NCI-H2081 (cell line): ENCODE results near the gene CYB561D2.

Experiments used
- DNase-seq, 2 experiments: peaks; one replicate each; lab custom pipeline; 2025; lab: John Stamatoyannopoulos, UW

Gene CYB561D2

DNA sequence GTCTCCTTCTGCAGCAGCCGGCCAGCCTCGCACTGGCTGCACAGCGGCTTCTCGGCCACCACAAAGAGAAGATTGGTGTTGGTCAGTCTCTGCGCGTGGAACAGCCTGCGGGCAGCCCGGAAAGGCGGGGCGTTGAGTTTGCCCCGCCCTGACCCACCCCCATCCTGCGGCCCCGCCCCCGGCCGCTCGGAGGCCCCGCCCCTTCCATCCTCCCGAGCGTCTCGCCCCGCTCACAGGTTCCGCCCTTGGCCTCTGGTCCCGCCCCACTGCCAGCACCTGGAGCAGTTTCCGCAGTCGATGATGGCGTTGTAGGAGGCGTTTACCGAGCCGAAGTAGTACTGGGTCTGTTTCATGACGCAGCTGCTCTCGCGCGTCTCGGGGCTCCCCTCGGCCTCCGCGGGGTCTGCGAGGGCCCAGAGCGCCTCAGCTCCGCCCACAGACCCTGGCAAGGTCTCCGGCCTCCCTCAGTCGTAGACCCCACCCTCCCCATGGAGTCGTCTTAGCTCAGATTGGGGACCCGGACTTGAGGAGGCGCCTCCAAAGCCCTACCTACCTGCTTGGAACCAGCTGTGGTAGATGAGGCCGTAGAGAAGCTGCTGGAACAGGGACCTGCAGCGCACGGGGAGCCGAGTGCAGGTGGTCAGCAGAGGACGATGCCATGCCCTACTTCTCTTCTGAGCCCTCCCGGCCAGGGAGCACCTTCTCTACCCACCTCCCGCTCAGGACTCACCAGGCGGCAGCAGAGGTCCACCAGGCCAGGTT lies 14.6 kb downstream of the CYB561D2 start:
- DNase-seq, result peak; percentile 77 to 81

DNA sequence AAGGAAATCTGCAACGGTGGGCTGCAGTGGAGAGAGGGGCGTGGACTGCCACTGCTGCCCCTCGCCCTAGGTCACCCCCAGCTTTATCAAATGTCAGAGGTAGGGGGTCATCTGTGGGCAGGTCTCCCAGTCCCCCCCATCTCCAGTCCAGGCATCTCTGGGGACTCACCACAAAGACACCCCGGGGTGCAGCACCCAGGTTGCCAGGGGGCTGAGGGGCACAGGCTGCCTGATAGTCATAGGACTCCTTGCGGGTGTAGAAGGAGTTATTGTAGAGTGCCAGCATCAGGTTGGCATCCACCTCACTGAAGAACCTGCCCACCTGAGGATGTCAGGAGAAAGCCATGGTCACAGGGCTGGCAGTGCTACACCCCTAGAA lies 15.2 kb downstream of the CYB561D2 start:
- DNase-seq, result no peak

DNA sequence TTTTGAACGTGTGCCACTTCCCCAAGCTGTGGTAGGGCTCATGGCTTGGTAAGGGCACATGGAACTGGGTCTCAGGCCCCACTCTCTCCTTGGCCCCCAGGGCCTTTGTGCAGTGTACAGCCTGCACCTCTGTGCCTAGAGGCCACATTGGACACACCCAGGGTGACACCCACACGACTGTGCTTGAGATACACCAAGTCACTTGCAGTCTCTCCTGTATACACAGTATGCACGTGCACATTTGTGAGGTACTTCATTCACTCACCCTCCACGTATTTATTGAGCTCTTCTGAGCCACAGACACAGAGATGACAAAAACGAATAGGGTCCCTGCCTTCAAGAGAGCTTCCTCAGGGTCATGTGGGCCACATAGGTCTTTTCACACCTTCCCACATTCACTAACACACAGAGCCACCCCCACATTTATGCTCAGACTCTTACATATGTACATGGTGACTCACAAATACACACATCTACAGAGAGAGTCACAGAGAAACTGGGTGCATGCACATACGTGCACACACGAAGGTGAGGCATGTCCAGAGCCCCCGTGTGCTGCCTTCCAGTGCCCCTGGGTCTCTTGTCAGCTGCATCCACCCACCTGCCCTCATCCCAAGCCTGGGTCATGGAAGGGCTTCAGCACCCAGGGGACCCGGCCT lies 18.5 kb downstream of the CYB561D2 start:
- DNase-seq, result no peak

- peak; percentile 23 to 57 for DNase-seq
Observed at GRCh38 chr3:50370594-50370993, 19.9 kb downstream of the CYB561D2 start.

GRCh38 chr3:50371133-50371685 lies 20.5 kb downstream of the CYB561D2 start:
- no peak for DNase-seq

DNA sequence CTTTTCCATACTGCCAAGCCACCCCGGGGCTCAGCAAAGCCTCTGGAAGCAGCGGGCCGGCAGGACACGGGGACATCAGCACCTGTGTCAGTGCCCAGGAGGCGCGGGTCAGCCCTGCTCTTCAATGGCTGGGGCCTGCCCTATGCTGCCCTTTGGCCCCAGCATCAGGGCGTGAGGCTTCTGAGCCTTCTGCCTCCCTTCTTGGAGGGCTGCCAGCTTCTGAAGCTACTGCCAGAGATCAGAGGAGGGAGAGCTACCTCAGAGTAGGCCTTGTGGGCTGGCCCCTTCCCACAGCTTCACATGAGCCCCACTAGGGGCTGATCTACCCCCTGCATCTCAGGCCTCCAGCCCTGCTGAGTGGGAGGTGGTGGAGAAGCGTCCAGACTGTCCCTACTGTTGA lies 21.7 kb downstream of the CYB561D2 start:
- no peak for DNase-seq

DNA sequence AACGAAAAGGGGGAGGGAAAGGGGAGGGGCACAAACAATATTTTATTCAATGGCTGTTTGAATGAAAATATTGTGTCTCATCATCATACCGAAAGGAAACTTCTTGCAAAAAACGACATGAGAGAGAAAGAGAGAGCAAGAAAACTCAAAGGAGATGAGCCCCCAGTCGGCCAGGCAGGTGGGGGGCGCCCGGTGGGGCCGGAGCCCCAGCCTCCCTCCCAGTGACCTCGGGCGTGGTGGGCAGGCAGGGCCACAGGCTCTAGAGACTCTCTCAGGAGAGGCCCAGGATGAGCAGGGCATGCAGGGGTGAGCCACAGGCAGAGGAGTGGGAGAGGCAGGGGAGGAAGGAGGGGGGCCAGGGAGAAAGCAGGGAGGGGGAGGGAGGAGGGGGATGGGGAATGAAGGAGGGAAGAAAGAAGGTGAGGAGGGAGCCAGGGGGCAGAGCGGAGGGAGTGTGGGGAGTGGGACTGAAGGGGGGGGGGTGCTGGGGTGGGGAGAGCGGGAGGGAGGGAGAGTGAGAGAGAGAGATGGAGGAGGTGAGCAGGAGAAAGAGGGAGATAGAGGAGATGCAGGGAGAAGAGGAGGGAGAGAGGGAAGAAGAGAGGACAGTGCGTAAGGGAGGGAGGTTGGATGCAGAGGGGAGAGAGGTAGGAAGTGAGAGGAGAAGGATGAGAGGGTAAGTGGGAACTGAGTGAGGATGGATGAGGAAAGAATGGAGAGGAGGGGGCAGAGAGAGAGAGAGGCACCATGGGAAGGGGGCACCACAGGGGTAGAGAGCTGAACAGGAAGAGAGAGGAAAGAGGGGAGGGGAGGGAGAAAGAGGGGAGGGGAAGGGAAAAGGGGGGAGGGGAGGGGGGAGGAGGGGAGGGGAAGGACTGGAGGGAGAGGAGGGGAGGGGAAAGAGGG lies 22.7 kb downstream of the CYB561D2 start:
- no peak for DNase-seq

DNA sequence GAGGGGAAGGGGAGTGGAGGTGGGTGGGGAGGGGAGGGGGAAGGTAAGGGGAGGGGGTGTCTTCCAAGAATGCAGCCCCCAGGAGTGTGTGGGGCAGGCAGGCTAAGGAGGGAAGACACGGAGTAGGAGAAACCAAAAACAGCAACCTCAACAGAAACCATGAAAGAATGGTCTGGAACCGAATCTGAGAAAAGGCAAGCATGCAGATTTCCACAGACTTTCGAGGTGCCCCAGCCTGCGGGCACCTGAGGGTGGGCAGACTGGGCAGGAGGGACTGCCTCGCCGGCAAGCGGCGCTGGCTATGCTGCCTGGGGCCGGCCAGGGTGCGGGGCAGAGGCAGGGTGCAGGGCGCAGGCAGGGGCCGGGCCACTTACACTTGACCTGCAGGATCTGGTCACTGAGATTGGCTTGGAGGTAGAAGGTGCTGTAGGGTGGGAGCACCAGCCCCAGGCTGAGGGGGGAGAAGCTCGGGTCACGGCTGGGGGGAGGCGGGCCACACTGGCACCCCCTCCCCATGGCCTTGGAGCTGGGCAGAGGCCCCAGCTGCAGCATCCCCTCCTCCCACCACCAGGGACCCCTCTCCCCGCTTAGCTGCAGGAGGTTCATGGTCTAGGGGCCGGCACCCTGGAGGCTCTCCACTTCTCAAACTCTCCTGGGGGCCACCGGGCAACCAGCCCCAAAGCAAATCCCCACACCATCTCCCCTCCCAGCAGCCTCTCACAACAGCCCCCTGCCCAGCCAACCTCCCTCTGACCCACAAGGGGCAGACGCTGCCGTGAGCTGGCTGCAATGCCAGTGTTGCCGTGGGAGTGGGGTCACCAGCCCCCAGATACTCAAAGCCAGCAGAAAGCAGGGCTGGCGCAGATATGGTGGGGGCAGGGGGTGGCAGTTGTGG lies 23.9 kb downstream of the CYB561D2 start:
- DNase-seq, result no peak

- no peak for DNase-seq
Observed at GRCh38 chr3:50375258-50375931, 24.7 kb downstream of the CYB561D2 start.

DNA sequence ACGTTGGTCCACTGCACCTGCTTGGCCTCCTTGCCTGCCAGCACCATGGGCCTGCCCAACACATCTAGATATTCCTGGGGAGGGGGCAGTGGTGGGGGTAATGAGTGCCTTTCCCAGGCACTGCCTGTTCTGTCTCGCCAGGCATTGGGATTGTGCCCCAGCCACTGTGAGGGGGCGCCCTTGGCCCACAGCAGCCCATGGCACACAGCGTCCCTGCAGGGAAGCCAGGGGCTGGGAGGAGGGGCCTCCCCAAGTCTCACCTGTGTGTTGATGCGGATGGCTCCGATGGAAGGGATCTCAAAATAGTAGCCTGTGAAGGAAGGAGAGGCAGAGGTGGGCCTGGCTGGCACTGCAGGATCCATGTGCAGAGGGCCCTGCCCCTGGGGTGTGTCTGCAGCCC lies 27.4 kb downstream of the CYB561D2 start:
- DNase-seq, result no peak

DNA sequence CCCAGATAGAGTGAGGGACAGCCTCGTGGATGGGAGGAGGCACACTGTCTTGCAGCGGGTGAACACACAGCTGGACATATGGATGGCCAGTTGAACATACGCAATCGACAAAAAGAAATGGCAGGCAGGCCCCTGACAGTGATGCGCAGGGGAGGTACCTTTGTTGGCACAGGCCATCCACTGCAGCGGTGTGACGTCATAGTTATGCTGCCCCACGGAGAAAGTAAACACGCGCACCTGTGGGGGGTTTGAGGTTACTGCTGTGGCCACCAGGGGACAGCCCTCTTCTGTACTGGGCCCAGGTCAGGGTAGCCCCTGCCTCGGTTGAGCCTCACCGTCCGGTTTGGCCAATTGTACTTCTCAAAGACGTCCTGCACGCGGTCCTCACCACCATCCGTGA lies 28.1 kb downstream of the CYB561D2 start:
- DNase-seq, result no peak

DNA sequence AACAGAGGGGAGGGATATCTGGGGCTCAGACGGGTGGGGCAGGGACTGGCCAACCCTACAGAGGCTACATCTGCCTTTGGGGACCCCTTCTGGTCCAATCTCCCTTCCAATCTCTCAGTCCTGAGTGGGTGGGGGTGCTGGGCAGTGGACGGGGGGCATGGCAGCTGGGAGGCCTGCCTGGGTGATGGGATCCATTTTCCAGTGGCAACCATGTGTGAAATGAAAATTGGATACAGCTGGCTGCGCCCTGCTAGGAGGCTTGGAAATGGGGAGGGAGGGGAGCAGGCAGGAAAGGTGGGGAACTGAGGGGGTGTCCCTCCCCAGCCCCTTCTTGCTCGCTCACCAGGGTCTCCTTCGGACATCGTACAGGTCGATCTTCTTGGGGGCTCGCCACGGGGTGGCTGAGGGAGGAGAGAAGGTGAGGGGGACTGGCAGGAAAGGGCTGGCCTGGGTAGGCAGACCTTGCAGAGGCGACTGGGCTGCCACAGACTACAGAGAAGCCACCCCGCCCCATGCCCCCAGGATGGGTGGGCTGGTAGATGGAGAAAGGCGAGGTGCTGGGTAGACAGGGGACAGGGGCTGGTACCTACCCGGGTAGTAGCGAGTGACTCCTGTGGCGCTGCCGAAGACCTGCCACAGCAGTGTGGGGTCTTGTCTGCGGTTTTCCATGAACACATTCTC lies 29.9 kb downstream of the CYB561D2 start:
- DNase-seq, result no peak

- peak in 1 of 2 experiments; percentile 17 for DNase-seq
Observed at GRCh38 chr3:50381383-50381782, 30.7 kb downstream of the CYB561D2 start.

DNA sequence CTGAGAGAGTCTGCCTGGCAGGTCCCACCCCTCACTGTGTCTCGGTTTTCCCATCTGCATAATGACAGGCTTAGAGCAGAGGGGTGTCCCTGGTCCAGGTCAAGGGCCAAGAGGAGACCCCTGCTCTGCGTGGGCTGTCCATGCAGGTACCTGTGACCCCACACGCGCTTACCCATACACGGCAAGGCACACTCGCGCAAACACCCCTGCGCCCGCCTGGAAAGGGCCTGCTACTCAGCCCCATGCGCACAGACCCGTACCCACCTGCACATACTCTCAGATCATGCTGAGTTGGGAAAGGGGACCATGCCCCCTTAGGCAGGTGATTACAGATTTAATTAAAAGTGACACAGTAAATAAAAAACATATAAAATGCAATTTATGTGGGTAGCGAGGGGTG lies 32.1 kb downstream of the CYB561D2 start:
- no peak for DNase-seq

- DNase-seq, result no peak
Observed at GRCh38 chr3:50383750-50384149, 33.1 kb downstream of the CYB561D2 start.

GRCh38 chr3:50385754-50386153 lies 35.1 kb downstream of the CYB561D2 start:
- DNase-seq, result no peak

GRCh38 chr3:50388016-50388719 lies 37.5 kb downstream of the CYB561D2 start:
- DNase-seq, result no peak

DNA sequence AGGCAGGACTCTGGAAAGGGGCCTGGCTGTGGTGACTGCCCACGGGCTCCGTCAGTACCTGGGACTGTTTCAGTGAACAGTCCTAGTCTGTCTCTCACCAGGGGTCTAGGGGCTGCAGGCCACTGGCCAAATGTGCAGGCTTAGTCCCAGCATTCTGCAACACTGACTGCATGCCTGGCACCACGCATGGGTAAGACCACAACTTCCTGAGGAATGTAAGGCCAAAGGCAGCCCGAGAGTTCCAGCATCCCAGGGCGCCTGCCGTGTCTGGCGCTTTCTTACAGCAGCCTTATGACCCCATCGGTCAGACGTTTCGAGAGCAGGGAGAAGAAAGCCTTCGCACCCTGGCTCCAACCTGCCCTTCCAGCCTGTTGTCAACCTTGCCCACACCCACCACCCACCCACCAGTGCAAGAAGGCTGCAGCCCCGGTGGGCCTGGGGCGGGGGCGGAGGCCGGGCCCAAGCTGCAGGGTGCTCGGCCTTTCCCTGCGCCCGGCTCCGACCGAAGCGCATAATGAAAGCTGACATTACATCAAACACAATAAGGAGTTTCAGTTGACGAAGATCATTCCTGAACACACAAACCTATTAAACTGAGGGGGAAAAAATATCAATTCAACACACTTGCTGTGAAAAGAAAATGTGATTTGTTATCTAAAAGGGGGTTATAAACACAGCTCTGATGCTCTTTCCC lies 38.2 kb downstream of the CYB561D2 start:
- no peak for DNase-seq

DNA sequence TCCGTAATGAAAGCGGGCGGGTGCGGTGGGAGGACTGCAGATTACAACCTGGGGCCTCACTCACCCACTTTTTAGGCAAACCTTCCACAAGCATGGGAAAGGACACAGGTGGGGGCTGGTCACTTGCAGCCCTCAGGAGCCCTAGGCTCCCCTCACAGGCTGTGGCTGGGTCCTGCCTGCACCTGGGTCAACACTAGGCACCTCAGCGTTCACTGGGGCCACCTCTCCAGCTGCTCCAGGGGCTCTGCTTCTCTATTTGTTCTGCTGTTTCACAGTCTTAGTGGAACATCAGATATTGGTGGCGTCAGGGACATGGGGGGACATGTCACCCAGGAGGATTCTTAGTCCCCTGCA lies 38.7 kb downstream of the CYB561D2 start:
- DNase-seq, result no peak
